Upper lobe of left lung (tissue), 4 donors: ENCODE measurements around the gene NAALADL1.

Experiments used
- EP300 ChIP-seq, 4 donors: sonication (generic); formaldehyde crosslinking; IDR thresholded peaks; one replicate each; pipeline ENCODE4 v1.5.1; 2017; ENCODE audit warnings: antibody characterized with exemption in 4 of 4, control low read depth in 2 of 4
- POLR2A ChIP-seq, 4 donors: fragments of 450-650 bp; IDR thresholded peaks; one replicate each; pipeline ENCODE4 v1.5.1; 2016 to 2017; ENCODE audit warnings: antibody characterized with exemption in 4 of 4, mild to moderate bottlenecking in 2 of 4
- POLR2AphosphoS5 ChIP-seq, 2 donors: sonication (generic); formaldehyde crosslinking; IDR thresholded peaks; one replicate each; pipeline ENCODE4 v1.5.1; 2017; ENCODE audit warnings: antibody characterized with exemption in 2 of 2

DNA sequence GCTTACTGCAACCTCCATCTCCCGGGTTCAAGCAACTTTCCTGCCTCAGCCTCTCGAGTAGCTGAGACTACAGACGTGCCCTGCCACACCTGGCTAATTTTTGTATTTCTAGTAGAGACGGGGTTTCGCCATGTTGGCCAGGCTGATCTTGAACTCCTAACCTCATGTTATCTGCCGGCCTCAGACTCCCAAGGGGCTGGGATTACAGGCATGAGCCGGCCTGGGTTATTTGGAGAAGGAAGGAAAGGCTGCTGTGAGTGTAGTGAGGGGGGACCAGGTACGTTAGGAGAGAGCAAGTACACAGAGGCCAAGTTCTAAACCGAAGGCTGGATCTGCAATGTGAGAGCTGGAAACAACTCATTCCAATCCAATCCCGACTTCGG lies 62.0 kb downstream of the NAALADL1 start:
- TF ChIP-seq EP300 (IDR thresholded peaks at IDR 0.05) (no peak), POLR2AphosphoS5 (IDR thresholded peaks at IDR 0.05) (no peak), POLR2A (IDR thresholded peaks at IDR 0.05) (no peak)
